ENCODE data around the gene IL17B.

DNA sequence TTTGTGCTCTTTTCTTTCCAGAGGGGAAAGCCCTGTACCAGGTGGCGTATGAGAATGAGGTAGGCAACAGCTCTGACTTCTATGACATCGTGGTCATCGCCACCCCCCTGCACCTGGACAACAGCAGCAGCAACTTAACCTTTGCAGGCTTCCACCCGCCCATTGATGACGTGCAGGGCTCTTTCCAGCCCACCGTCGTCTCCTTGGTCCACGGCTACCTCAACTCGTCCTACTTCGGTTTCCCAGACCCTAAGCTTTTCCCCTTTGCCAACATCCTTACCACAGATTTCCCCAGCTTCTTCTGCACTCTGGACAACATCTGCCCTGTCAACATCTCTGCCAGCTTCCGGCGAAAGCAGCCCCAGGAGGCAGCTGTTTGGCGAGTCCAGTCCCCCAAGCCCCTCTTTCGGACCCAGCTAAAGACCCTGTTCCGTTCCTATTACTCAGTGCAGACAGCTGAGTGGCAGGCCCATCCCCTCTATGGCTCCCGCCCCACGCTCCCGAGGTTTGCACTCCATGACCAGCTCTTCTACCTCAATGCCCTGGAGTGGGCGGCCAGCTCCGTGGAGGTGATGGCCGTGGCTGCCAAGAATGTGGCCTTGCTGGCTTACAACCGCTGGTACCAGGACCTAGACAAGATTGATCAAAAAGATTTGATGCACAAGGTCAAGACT is 11.0 kb downstream of the IL17B start:
- TF ChIP-seq RAD21 (IDR thresholded peaks at IDR 0.05; ENCODE audit: low read depth), result no peak
- TF ChIP-seq, protein P1, sequence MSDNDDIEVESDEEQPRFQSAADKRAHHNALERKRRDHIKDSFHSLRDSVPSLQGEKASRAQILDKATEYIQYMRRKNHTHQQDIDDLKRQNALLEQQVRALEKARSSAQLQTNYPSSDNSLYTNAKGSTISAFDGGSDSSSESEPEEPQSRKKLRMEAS (IDR thresholded peaks at IDR 0.05), result no peak

Data from Ishikawa (cell line).